HepG2 (cell line): Measurements from ENCODE around the gene PGAP3. TPM values are rescaled to one million over a fixed set of nuclear protein-coding genes. Genes with fewer than 3 reads are reported as not detected.
A peak's percentile ranks its signal among the peaks of the same experiment; 100 is the strongest.

Source experiments
- ATF4 ChIP-seq, 2 experiments: fragments of 450-650 bp in 1 of 2; sonication (generic) in 1 of 2; formaldehyde crosslinking; IDR thresholded peaks; 2 replicates each; pipeline versions ENCODE4 v1.5.0 to v1.8.0; 2020 to 2022; ENCODE audit warnings: mild to moderate bottlenecking in 1 of 2, missing genetic modification reagents in 1 of 2
- E2F1 ChIP-seq: sonication (generic); formaldehyde crosslinking; IDR thresholded peaks from 2 replicates; pipeline ENCODE4 v1.5.0; 2020; ENCODE audit warnings: missing genetic modification reagents
- EZH2 ChIP-seq: conservative IDR thresholded peaks from 2 replicates; pipeline ENCODE4 v1.6.1; 2012; ENCODE audit warnings: mild to moderate bottlenecking, low read depth, low read length, moderate library complexity
- FLYWCH1 ChIP-seq: sonication (generic); formaldehyde crosslinking; IDR thresholded peaks from 2 replicates; pipeline ENCODE4 v1.8.1; 2023; ENCODE audit warnings: mild to moderate bottlenecking, missing genetic modification reagents
- FOXK2 ChIP-seq: fragments of 450-650 bp; IDR thresholded peaks from 2 replicates; pipeline ENCODE4 v1.6.1; 2016
- FOXO4 ChIP-seq: sonication (generic); formaldehyde crosslinking; conservative IDR thresholded peaks from 2 replicates; pipeline ENCODE4 v1.8.1; 2023; ENCODE audit warnings: missing genetic modification reagents
- HES4 ChIP-seq: sonication (generic); formaldehyde crosslinking; IDR thresholded peaks from 2 replicates; pipeline ENCODE4 v1.9.0; 2021; ENCODE audit warnings: mild to moderate bottlenecking, missing genetic modification reagents, borderline replicate concordance
- HMG20B ChIP-seq: conservative IDR thresholded peaks from 2 replicates; pipeline ENCODE4 v1.6.1; 2016; ENCODE audit warnings: missing genetic modification reagents, missing compliant biosample characterization
- HOXA5 ChIP-seq: sonication (generic); formaldehyde crosslinking; IDR thresholded peaks from 2 replicates; pipeline ENCODE4 v1.4.0; 2020; ENCODE audit warnings: missing genetic modification reagents
- IKZF1 ChIP-seq: fragments of 450-650 bp; IDR thresholded peaks from 2 replicates; pipeline ENCODE4 v1.7.1; 2016
- MLLT10 ChIP-seq: sonication (generic); formaldehyde crosslinking; IDR thresholded peaks from 2 replicates; pipeline ENCODE4 v1.4.0; 2020; ENCODE audit warnings: missing genetic modification reagents
- SMC3 ChIP-seq: IDR thresholded peaks from 2 replicates; pipeline ENCODE4 v1.6.1; 2011; ENCODE audit warnings: low read length, improper control_type of control experiment
- ZMAT3 ChIP-seq: sonication (generic); formaldehyde crosslinking; conservative IDR thresholded peaks from 2 replicates; pipeline ENCODE4 v1.7.0; 2021; ENCODE audit warnings: missing genetic modification reagents
- ZNF232 ChIP-seq: sonication (generic); formaldehyde crosslinking; IDR thresholded peaks from 2 replicates; pipeline ENCODE4 v1.4.0; 2020; ENCODE audit warnings: missing genetic modification reagents, borderline replicate concordance
- ZNF329 ChIP-seq: sonication (generic); formaldehyde crosslinking; IDR thresholded peaks from 2 replicates; pipeline ENCODE4 v1.9.0; 2021; ENCODE audit warnings: low read depth, mild to moderate bottlenecking, missing genetic modification reagents
- ZNF451 ChIP-seq: sonication (generic); formaldehyde crosslinking; IDR thresholded peaks from 2 replicates; pipeline ENCODE4 v1.5.0; 2020; ENCODE audit warnings: mild to moderate bottlenecking, missing genetic modification reagents
- ZNF512 ChIP-seq: sonication (generic); formaldehyde crosslinking; IDR thresholded peaks from 2 replicates; pipeline ENCODE4 v1.4.0; 2020; ENCODE audit warnings: mild to moderate bottlenecking, missing genetic modification reagents
- ZNF740 ChIP-seq: sonication (generic); formaldehyde crosslinking; IDR thresholded peaks from 2 replicates; pipeline ENCODE4 v1.4.0; 2020; ENCODE audit warnings: missing genetic modification reagents
- ZNF781 ChIP-seq: sonication (generic); formaldehyde crosslinking; IDR thresholded peaks from 2 replicates; pipeline ENCODE4 v1.5.1; 2020; ENCODE audit warnings: borderline replicate concordance, mild to moderate bottlenecking, missing genetic modification reagents; ENCODE audit errors: not compliant biosample characterization
- polyA plus RNA-seq, 8 experiments: library from polyadenylated mRNA; depleted of rRNA in 3 of 8; stranded (reverse) in 7 of 8; unstranded in 1 of 8; fragments of >200 nt; fragmentation: Illumina TruSeq in 4 of 8; extraction: Trizol in 4 of 8; gene quantifications; 2 replicates each; pipeline versions ENCODE4 v1.2.1 to v1.2.3, GENCODE V29; 2011 to 2016; ENCODE audit warnings: low read depth in 4 of 8, missing spikeins in 1 of 8, mixed read lengths in 1 of 8; ENCODE audit not compliant: insufficient read depth in 1 of 8
- total RNA-seq, 5 experiments: library from RNA; depleted of rRNA; stranded (reverse); fragments of >200 nt; fragmentation: Illumina TruSeq; extraction: Trizol; gene quantifications; 2 replicates each; pipeline ENCODE4 v1.2.3, GENCODE V29; 2016; ENCODE audit warnings: low read depth in 1 of 5
- TF ChIP-seq, protein P1 (sequence below), 2 experiments: sonication (generic) in 1 of 2; formaldehyde crosslinking in 1 of 2; IDR thresholded peaks; 2 replicates each; pipeline versions ENCODE4 v1.4.0 to v1.6.1; 2018 to 2020; ENCODE audit warnings: missing genetic modification reagents in 2 of 2, borderline replicate concordance in 1 of 2, low read depth in 1 of 2, mild to moderate bottlenecking in 1 of 2, missing biosample characterization in 1 of 2

The PGAP3 gene
- total and polyA plus RNA-seq, 2 of the 13 experiments (the other 11 are each of a cell fraction or from before 2014, with no cell fraction given) = 11.9 to 14.6 TPM

DNA sequence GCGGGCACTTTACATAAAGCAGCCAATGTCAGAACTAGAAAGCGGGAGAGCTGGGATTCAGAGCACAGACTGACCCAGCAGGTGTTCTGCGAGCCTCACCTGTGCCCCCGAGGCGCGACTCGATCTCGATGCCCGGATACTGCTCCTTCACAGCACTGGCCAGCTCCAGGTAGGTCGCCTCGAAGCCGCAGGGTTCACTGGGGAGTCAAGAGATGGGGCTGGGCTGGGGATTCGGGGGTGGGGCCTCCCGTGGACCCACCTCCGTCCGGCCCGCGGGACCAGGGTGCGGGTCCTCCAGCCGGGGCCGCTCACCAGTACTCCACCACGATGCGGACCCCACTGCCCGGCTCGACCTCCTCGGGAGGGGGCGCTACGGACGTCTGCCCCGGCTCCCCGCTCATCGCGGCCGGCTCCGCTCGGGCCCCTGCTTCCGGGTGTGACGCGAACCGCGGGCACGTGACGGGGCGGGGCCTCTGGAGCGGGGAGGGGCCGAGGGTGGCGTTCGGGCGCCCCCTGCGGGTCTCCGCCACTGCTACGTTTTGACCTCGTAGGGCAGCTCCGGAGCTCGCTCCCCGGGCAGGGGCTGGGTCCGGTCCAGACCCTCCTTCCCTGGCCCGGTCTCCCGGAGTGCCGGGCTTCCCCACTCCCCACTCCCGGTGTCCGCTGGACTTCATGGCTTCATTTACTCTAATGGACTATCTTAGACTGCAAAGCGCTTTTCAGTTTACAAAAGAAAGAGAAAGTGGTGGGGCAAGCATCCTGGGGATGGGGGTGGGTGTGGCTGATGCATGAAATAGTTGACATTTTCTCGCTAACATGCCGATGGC, 42.5 kb upstream of the PGAP3 start, which contains the start of gene MIEN1 (continued):
- no peak for TF ChIP-seq E2F1 (CRISPR knock-in tag)
- TF ChIP-seq HOXA5 = peak; percentile 86; the same call in 1 of the 2 replicates
- no peak for TF ChIP-seq EZH2
- no peak for TF ChIP-seq HES4 (CRISPR knock-in tag)
- TF ChIP-seq ZNF451 = peak; percentile 65
- TF ChIP-seq FLYWCH1 = peak; percentile 46; the same call in 1 of the 2 replicates
- TF ChIP-seq ATF4 (CRISPR knock-in tag; IDR thresholded peaks at IDR 0.05) = peak in 1 of 2 experiments; percentile 75; a peak in 2 of 4 replicates
- TF ChIP-seq ZNF781 (CRISPR knock-in tag) = peak; percentile 21
- TF ChIP-seq ZNF329 (CRISPR knock-in tag) = 0 out of 2 replicates have a peak, but pooled peaks have one; percentile 40
- no peak for TF ChIP-seq ZNF740 (CRISPR knock-in tag)
- no peak for TF ChIP-seq ZNF512 (CRISPR knock-in tag)
- TF ChIP-seq, protein P1, sequence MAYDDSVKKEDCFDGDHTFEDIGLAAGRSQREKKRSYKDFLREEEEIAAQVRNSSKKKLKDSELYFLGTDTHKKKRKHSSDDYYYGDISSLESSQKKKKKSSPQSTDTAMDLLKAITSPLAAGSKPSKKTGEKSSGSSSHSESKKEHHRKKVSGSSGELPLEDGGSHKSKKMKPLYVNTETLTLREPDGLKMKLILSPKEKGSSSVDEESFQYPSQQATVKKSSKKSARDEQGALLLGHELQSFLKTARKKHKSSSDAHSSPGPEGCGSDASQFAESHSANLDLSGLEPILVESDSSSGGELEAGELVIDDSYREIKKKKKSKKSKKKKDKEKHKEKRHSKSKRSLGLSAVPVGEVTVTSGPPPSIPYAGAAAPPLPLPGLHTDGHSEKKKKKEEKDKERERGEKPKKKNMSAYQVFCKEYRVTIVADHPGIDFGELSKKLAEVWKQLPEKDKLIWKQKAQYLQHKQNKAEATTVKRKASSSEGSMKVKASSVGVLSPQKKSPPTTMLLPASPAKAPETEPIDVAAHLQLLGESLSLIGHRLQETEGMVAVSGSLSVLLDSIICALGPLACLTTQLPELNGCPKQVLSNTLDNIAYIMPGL (CRISPR knock-in tag; IDR thresholded peaks at IDR 0.05; ENCODE audit: borderline replicate concordance in 1 of 2, low read depth in 1 of 2) = peak; percentile 98 to 99
- no peak for TF ChIP-seq FOXK2
- no peak for TF ChIP-seq MLLT10 (CRISPR knock-in tag)
- TF ChIP-seq SMC3 = peak; percentile 20; the same call in 1 of the 2 replicates
- no peak for TF ChIP-seq HMG20B (CRISPR knock-in tag)
- TF ChIP-seq ZNF232 (CRISPR knock-in tag) = 0 out of 2 replicates have a peak, but pooled peaks have one; percentile 20
- TF ChIP-seq FOXO4 (CRISPR knock-in tag) = no peak
- TF ChIP-seq IKZF1 = no peak
- peak; percentile 85; the same call in 1 of the 2 replicates for TF ChIP-seq ZMAT3
